Breast epithelium (tissue), 3 donors: Measurements from ENCODE around the gene ITGB4.

Source experiments
- POLR2A ChIP-seq: fragments of 450-650 bp; IDR thresholded peaks from one replicate; pipeline ENCODE4 v1.6.1; 2016; ENCODE audit warnings: antibody characterized with exemption, mild to moderate bottlenecking, moderate library complexity
- TF ChIP-seq, protein P1 (sequence below), 3 donors: fragments of 450-650 bp; IDR thresholded peaks; one replicate each; pipeline ENCODE4 v1.5.1; 2016 to 2017; ENCODE audit warnings: antibody characterized with exemption in 3 of 3, mild to moderate bottlenecking in 3 of 3, moderate library complexity in 3 of 3

DNA sequence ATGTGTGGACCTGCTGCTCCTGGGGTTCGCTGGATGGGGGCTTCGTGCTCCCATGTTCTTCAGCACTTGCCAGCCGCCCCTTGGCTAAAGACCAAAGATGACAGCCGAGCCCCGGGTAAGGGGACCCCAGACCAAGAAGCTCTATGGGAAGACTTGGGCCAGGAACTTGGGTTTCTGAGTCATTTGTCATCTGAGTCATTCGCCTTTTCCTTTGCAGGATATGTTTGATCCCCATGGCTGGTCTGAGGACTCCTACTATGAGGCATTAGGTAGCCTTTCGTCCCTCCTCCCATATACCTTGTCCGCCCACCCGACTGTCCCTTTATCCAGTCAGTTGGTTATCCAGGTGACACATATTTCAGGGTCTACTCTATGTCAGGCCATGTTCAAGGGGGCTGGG, 17.7 kb upstream of the ITGB4 start:
- TF ChIP-seq POLR2A, result no peak
- TF ChIP-seq, protein P1, sequence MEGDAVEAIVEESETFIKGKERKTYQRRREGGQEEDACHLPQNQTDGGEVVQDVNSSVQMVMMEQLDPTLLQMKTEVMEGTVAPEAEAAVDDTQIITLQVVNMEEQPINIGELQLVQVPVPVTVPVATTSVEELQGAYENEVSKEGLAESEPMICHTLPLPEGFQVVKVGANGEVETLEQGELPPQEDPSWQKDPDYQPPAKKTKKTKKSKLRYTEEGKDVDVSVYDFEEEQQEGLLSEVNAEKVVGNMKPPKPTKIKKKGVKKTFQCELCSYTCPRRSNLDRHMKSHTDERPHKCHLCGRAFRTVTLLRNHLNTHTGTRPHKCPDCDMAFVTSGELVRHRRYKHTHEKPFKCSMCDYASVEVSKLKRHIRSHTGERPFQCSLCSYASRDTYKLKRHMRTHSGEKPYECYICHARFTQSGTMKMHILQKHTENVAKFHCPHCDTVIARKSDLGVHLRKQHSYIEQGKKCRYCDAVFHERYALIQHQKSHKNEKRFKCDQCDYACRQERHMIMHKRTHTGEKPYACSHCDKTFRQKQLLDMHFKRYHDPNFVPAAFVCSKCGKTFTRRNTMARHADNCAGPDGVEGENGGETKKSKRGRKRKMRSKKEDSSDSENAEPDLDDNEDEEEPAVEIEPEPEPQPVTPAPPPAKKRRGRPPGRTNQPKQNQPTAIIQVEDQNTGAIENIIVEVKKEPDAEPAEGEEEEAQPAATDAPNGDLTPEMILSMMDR (IDR thresholded peaks at IDR 0.05), result no peak
